GM12864 (cell line): ENCODE measurements around the gene OSBPL9.

Experiments
- DNase-seq: peaks from one replicate; pipeline ENCODE4 v3.0.0-alpha.2; 2011; ENCODE audit warnings: low read depth
- H3K4me3 ChIP-seq: 2 replicates; pipeline ENCODE4 v1.5.1; 2011; ENCODE audit warnings: mild to moderate bottlenecking, low read depth, low read length, control low read depth
- CTCF ChIP-seq: IDR thresholded peaks from 2 replicates; pipeline ENCODE4 v1.5.1; 2011; ENCODE audit warnings: low read depth, mild to moderate bottlenecking, moderate library complexity, low read length, control low read depth, inconsistent platforms; ENCODE audit errors: missing control alignments

The OSBPL9 gene

GRCh38 chr1:51717842-51718241 lies 101.0 kb downstream of the OSBPL9 start:
- DNase-seq: no peak
- no peak for TF ChIP-seq CTCF
- H3K4me3 ChIP-seq: no peak overlapping the region

- no peak for TF ChIP-seq CTCF
- no peak for DNase-seq
- no peak overlapping the region for H3K4me3 ChIP-seq
Measured at GRCh38 chr1:51719146-51719545, 102.3 kb downstream of the OSBPL9 start.

GRCh38 chr1:51724797-51725196 lies 107.9 kb downstream of the OSBPL9 start:
- no peak for DNase-seq
- no peak overlapping the region for H3K4me3 ChIP-seq
- TF ChIP-seq CTCF: no peak

GRCh38 chr1:51726051-51726450 lies 109.2 kb downstream of the OSBPL9 start:
- no peak overlapping the region for H3K4me3 ChIP-seq
- no peak for TF ChIP-seq CTCF
- no peak for DNase-seq

- DNase-seq: peak; percentile 35
- no peak for TF ChIP-seq CTCF
Measured at GRCh38 chr1:51726544-51727225, 109.8 kb downstream of the OSBPL9 start.

GRCh38 chr1:51727366-51727765 lies 110.5 kb downstream of the OSBPL9 start:
- DNase-seq: no peak
- TF ChIP-seq CTCF: no peak

More at GRCh38 chr1:51726544-51727225, 109.8 kb downstream of the OSBPL9 start:
- H3K4me3 ChIP-seq: no peak overlapping the region

GRCh38 chr1:51728611-51729155 lies 111.8 kb downstream of the OSBPL9 start:
- TF ChIP-seq CTCF: no peak
- no peak for DNase-seq
- H3K4me3 ChIP-seq: peak overlapping the region; percentile 72

More at GRCh38 chr1:51727366-51727765, 110.5 kb downstream of the OSBPL9 start:
- H3K4me3 ChIP-seq: no peak overlapping the region
